HG02970 (cell line): Measurements from ENCODE around the gene LINGO3.
"Not testable (repeated sequence)": the region's sequence is repeated elsewhere in the genome, so short reads cannot be mapped to it uniquely, and the experiment has no call there.

Source experiments
- ATAC-seq: cut with Tn5 transposase; IDR thresholded peaks from one replicate; pipeline ENCODE4 v1.9.1; 2021; ENCODE audit warnings: mild to moderate bottlenecking, moderate library complexity, moderate number of reproducible peaks; ENCODE audit not compliant: unreplicated experiment, low FRiP score

Gene LINGO3

GRCh38 chr19:2308114-2308556, at the start of gene LINGO3:
Gene LINGO3 (minus strand): TSS chr19:2308154. CDS start chr19:2291776, 16,378 bp downstream.
- ATAC-seq: no peak

GRCh38 chr19:2356036-2356646, 48.2 kb upstream of the LINGO3 start:
- no peak for ATAC-seq

- ATAC-seq: no peak
Measured at GRCh38 chr19:2355168-2356035, 47.4 kb upstream of the LINGO3 start.

- no peak for ATAC-seq
Measured at GRCh38 chr19:2354670-2355069, 46.7 kb upstream of the LINGO3 start.

GRCh38 chr19:2353887-2354592, 46.1 kb upstream of the LINGO3 start:
- no peak for ATAC-seq

- ATAC-seq: no peak
Measured at GRCh38 chr19:2353159-2353886, 45.4 kb upstream of the LINGO3 start.

GRCh38 chr19:2352121-2352520, 44.2 kb upstream of the LINGO3 start:
- no peak for ATAC-seq

GRCh38 chr19:2351591-2351990, 43.6 kb upstream of the LINGO3 start:
- ATAC-seq: no peak

GRCh38 chr19:2350656-2351055, 42.7 kb upstream of the LINGO3 start:
- ATAC-seq: no peak

- ATAC-seq: not testable (repeated sequence)
Measured at GRCh38 chr19:2349818-2350217, 41.9 kb upstream of the LINGO3 start.

GRCh38 chr19:2345794-2346663, 38.1 kb upstream of the LINGO3 start:
- no peak for ATAC-seq

GRCh38 chr19:2345076-2345475, 37.1 kb upstream of the LINGO3 start:
- no peak for ATAC-seq

- ATAC-seq: no peak
Measured at GRCh38 chr19:2344381-2344870, 36.5 kb upstream of the LINGO3 start.

GRCh38 chr19:2343289-2343982, 35.5 kb upstream of the LINGO3 start:
- no peak for ATAC-seq

GRCh38 chr19:2342656-2343288, 34.8 kb upstream of the LINGO3 start:
- no peak for ATAC-seq

- no peak for ATAC-seq
Measured at GRCh38 chr19:2341982-2342381, 34.0 kb upstream of the LINGO3 start.

- ATAC-seq: no peak
Measured at GRCh38 chr19:2341244-2341751, 33.3 kb upstream of the LINGO3 start.
